ENCODE results near the gene SECISBP2L.
"Not testable (repeated sequence)": the region's sequence is repeated elsewhere in the genome, so short reads cannot be mapped to it uniquely, and the experiment has no call there.

The SECISBP2L gene, protein sequence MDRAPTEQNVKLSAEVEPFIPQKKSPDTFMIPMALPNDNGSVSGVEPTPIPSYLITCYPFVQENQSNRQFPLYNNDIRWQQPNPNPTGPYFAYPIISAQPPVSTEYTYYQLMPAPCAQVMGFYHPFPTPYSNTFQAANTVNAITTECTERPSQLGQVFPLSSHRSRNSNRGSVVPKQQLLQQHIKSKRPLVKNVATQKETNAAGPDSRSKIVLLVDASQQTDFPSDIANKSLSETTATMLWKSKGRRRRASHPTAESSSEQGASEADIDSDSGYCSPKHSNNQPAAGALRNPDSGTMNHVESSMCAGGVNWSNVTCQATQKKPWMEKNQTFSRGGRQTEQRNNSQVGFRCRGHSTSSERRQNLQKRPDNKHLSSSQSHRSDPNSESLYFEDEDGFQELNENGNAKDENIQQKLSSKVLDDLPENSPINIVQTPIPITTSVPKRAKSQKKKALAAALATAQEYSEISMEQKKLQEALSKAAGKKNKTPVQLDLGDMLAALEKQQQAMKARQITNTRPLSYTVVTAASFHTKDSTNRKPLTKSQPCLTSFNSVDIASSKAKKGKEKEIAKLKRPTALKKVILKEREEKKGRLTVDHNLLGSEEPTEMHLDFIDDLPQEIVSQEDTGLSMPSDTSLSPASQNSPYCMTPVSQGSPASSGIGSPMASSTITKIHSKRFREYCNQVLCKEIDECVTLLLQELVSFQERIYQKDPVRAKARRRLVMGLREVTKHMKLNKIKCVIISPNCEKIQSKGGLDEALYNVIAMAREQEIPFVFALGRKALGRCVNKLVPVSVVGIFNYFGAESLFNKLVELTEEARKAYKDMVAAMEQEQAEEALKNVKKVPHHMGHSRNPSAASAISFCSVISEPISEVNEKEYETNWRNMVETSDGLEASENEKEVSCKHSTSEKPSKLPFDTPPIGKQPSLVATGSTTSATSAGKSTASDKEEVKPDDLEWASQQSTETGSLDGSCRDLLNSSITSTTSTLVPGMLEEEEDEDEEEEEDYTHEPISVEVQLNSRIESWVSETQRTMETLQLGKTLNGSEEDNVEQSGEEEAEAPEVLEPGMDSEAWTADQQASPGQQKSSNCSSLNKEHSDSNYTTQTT

GRCh38 chr15:49046220-49047102 is at the start of gene SECISBP2L:
SECISBP2L (minus strand) TSS chr15:49046446; CDS start chr15:49046299, 147 bp downstream.
- in situ Hi-C loops (cut with MboI; ENCODE audit: low sequenced_read_pairs), result no loop called here

DNA sequence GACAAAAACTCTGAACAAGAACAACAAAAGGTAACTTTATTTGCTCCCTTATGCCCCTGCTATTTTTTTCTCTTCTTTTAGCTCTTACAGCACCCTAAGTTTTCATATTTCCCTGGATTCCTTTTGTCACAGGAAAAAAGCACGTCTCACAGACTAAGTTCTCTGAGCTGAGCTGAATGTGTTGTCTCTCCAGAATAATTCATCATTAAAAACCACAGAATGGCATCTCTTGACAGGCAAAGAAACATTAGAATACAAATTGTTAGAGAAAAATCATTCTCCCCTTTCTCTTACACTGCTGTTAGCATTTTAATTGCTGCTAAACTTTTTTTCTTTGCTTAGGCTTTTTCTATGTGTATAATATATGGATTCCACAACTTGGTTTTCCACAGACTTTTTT is 48.7 kb upstream of the SECISBP2L start:
- in situ Hi-C loops (cut with MboI; ENCODE audit: low sequenced_read_pairs), result no loop called here

- in situ Hi-C loops (cut with MboI; ENCODE audit: low sequenced_read_pairs), result no loop called here
Measured at GRCh38 chr15:49093252-49094105, 47.2 kb upstream of the SECISBP2L start.

GRCh38 chr15:49088996-49089395 is 42.8 kb upstream of the SECISBP2L start:
- in situ Hi-C loops (cut with MboI; ENCODE audit: low sequenced_read_pairs), result no loop called here

DNA sequence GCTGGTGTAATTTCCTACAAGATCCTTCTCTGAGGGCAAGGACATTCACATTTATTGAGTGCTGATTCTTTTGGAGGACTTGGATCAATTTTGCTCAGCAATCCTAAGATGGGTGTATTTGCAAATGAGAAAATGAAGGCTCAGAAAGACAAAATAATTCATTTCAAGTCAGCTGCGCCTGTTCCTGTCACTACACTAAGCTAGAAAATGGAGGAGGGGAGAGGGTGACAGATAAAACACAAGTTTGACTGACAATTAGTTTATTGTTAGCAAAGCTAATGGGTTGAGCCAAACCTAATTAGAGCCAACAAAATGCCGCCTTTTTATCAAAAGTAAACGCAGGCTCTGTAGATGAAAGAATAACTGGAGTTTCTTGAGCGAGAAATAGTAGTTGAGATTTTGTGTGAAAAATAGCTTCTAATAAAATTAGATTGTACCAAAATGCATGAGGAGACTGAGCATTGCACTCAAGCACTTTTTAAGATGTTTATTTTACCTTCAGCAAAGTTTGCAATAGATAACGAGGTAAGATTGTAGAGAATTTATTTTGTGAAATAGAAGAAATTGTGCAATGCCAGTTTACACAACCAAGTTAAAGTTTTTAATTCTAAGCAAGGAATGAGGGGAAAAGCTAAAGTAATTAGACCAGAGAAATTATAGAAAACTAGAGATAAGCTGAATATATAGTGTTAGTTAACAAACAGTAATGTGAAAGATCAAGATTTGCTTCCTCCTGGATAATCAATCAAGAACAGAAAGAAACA is 39.6 kb upstream of the SECISBP2L start:
- in situ Hi-C loops (cut with MboI; ENCODE audit: low sequenced_read_pairs), result no loop called here

GRCh38 chr15:49084285-49084570 is 38.0 kb upstream of the SECISBP2L start:
- in situ Hi-C loops (cut with MboI; ENCODE audit: low sequenced_read_pairs), result no loop called here

DNA sequence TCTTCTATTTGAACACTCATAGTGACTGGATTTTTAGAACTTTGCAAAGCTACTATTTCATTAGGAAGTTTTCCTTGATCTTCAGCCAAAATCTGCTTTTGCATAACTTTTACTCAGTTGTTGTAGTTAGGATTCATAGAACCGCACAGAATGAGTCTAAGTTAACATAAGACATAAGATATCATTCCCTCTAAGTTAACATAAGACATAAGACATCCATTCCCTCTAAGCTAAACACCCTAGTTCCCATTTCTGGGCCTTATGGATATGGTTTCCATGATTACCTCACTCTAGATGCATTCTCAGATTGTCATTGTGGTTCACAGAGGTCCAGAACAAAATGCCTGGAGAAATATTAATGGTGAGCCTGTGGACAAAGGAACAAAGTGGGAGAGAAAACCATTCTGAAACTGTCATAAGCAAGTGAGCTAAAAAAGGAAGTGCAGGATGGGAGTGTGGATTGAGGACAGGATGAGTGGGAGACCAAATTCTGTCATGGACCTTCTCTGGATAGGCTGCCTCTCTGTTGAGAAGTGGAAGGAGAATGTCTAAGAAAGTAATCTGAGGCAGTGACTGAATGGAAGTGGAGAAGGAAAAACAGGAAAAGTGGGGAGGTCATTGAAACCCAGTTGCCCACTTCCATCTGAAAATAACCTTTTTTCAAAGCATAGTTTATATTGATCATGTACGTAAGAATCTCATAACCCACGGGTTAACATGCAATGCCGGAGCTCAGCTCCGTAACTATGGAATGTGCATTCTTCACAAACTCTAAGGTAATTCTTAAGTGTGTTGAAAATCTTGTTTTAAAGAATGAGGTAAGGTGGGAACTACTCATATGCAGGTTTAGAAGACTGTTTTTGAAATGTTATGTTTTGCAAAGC is 37.4 kb upstream of the SECISBP2L start:
- in situ Hi-C loops (cut with MboI; ENCODE audit: low sequenced_read_pairs), result no loop called here

GRCh38 chr15:49082960-49083359 is 36.7 kb upstream of the SECISBP2L start:
- in situ Hi-C loops (cut with MboI; ENCODE audit: low sequenced_read_pairs), result no loop called here

GRCh38 chr15:49079340-49080039 is 33.2 kb upstream of the SECISBP2L start:
- in situ Hi-C loops (cut with MboI; ENCODE audit: low sequenced_read_pairs), result no loop called here

- in situ Hi-C loops (cut with MboI; ENCODE audit: low sequenced_read_pairs), result no loop called here
Measured at GRCh38 chr15:49075881-49076280, 29.6 kb upstream of the SECISBP2L start.

DNA sequence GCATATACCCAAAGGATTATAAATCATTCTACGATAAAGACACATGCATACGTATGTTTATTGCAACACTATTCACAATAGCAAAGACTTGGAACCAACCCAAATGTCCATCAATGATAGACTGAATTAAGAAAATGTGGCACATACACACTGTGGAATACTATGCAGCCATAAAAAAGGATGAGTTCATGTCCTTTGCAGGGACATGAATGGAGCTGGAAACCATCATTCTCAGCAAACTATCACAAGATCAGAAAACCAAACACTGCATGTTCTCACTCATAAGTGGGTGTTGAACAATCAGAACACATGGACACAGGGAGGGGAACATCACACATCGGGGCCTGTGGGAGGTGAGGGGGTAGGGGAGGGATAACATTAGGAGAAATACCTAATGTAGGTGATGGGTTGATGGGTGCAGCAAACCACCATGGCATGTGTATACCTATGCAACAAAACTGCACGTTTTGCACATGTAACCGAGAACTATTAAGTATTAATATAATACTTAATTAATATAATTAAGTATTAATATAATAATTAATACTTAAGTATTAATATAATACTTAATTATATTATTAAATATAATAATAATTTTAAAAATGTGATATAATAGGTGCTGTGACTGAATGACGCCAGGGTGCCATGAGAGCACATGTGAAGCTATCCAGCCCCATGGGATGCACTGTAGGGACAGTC is 28.5 kb upstream of the SECISBP2L start:
- in situ Hi-C loops (cut with MboI; ENCODE audit: low sequenced_read_pairs), result not testable (repeated sequence)

GRCh38 chr15:49066372-49066771 is 20.1 kb upstream of the SECISBP2L start:
- in situ Hi-C loops (cut with MboI; ENCODE audit: low sequenced_read_pairs), result no loop called here

DNA sequence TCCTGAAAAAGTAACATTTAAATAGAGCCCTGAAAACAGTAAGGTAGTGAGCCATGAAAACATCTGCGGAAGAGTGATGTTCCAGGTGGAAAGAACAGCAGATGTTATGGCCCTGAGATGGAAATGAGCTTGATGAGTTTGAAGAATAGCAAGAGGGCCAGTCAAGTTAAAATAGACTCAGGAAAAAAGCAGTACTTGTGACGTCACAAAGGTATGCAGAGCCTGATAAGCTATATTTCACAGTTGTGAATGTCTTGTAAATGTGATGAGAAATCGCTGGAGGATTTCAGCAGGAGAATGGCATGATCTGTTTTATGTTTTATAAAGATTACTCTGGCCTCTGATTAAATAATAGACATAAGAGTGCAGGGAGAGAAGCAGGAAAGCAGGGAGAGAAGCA is 18.6 kb upstream of the SECISBP2L start:
- in situ Hi-C loops (cut with MboI; ENCODE audit: low sequenced_read_pairs), result no loop called here

DNA sequence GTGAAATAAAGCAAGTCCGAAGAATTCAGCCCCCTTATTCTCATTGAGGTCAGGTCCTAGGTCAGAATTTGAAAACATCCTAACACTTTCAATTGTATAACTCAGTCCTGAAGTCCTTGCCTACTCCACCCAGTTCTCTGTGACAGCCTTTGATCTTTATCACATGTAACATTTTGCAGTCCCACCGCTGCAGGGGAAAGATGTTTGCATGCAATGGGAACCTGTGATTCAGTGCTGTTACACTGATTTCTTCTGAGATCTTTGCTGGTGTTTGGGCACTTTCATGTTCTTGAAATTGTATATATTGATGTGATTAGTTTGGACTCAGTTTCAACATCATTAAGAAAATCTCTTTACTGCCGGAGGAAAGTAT is 18.0 kb upstream of the SECISBP2L start:
- in situ Hi-C loops (cut with MboI; ENCODE audit: low sequenced_read_pairs), result no loop called here

DNA sequence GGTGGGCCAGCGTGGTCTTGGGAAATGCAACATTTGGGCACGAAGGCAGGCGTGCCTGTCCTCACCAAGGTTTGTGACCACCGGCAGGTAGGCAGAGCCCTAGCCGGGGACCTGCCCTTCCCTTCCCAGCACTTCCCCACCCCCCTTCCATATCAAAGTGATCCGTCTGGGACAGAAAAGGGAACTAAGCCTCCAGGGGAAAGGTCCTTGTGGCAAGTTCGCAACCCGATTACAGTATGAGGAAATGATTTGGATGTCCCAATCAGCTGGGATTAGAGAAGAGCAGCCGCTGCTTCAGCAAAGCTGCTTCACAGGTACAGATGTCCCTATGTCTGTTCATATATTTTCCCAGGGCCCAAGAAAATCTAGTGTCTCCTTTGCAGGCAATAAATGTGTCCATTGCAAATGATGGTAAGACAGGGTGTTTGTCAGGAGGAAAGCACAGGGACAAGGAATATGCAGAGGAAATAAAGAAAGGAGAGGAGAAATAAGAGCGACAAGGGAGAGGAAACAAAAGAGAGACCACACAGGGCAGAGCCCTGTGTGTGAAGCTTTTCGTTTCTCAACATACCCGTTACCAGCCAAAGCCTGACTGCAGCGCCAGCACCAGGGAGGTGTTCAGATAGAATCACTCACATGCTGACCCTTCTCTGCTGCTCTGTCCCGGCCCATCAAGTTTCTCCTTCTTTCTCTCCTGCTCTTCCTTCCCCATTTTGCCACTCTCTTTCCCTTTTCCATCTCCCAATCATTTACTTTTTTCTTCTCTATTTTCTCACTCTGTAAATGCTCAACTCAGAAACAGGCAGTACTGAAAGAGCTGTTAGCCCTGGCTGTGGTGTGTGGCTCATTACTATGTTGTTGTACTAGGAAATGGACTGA is 17.4 kb upstream of the SECISBP2L start:
- in situ Hi-C loops (cut with MboI; ENCODE audit: low sequenced_read_pairs), result no loop called here

- in situ Hi-C loops (cut with MboI; ENCODE audit: low sequenced_read_pairs), result no loop called here
Measured at GRCh38 chr15:49062900-49063299, 16.7 kb upstream of the SECISBP2L start.

Data from HL-60/S4 treated with phorbol 12-myristate 13-acetate at 8.2 ng/mL for 4 days and 3 days (cell line).